ENCODE measurements around the gene BUD13. TPM values are rescaled to one million over a fixed set of nuclear protein-coding genes. Genes with fewer than 3 reads are reported as not detected.

BUD13 gene
- total RNA-seq, 1 experiment from 2014 or later, result 22.9 TPM

GRCh38 chr11:116731821-116732220, 41.0 kb downstream of the BUD13 start:
- Histone ChIP-seq H3K36me3 (ENCODE audit: control insufficient read depth in 1 of 2, insufficient read depth in 2 of 2, low read length in 2 of 2) (no peaks in the 10 kb centered on the region), H3K4me1 (ENCODE audit: control insufficient read depth in 1 of 2, insufficient read depth in 2 of 2, low read length in 2 of 2) (peaks cover 0 to 4% of the 10 kb centered on the region in 2 experiments; a peak in 1 of 4 replicates), H3K4me3 (replicated peaks in 1 of 2; ENCODE audit: low read depth in 1 of 2, low read length in 2 of 2) (no peak overlapping the region), H2AFZ (ENCODE audit: low read depth, low read length, poor library complexity, severe bottlenecking) (no peak overlapping the region), H3K9me3 (ENCODE audit: control insufficient read depth in 1 of 2, insufficient read depth in 1 of 2, low read depth in 1 of 2, low read length in 2 of 2) (no peaks in the 10 kb centered on the region), H3K9me2 (ENCODE audit: insufficient read depth) (no peaks in the 10 kb centered on the region), H4K20me1 (ENCODE audit: insufficient read depth) (no peaks in the 10 kb centered on the region), H3K27me3 (ENCODE audit: insufficient read depth, low read length) (no peaks in the 10 kb centered on the region), H3K9ac (ENCODE audit: low read length) (no peak overlapping the region), H3K4me2 (ENCODE audit: low read length) (no peak overlapping the region), H3K79me2 (ENCODE audit: insufficient read depth, low read length) (no peaks in the 10 kb centered on the region), H3K27ac (ENCODE audit: low read depth, low read length) (no peak overlapping the region)
- TF ChIP-seq EGR1 (IDR thresholded peaks at IDR 0.05; ENCODE audit: low read depth) (no peak), EZH2phosphoT487 (IDR thresholded peaks at IDR 0.05; ENCODE audit: borderline replicate concordance) (no peak), CBX3 (IDR thresholded peaks at IDR 0.05; ENCODE audit: low read depth) (no peak), ZFX (IDR thresholded peaks at IDR 0.05) (no peak), CTCF (IDR thresholded peaks at IDR 0.05 in 2 of 3, conservative IDR thresholded peaks at IDR 0.05 in 1 of 3; ENCODE audit: borderline replicate concordance in 1 of 3, insufficient read depth in 1 of 3, low read depth in 2 of 3, low read length in 2 of 3) (no peak), SIN3A (IDR thresholded peaks at IDR 0.05; ENCODE audit: low read depth) (no peak), POLR2A (IDR thresholded peaks at IDR 0.05; ENCODE audit: borderline replicate concordance, extremely low read depth, insufficient read depth, insufficient read length) (no peak), ZNF274 (IDR thresholded peaks at IDR 0.05; ENCODE audit: low read depth, low read length) (no peak), ATF3 (IDR thresholded peaks at IDR 0.05) (no peak), RAD21 (IDR thresholded peaks at IDR 0.05; ENCODE audit: low read depth) (no peak), REST (IDR thresholded peaks at IDR 0.05; ENCODE audit: low read depth) (no peak), TCF7L2 (IDR thresholded peaks at IDR 0.05; ENCODE audit: borderline replicate concordance, extremely low read depth, insufficient read depth, insufficient read length) (no peak), FOSL1 (IDR thresholded peaks at IDR 0.05; ENCODE audit: low read depth) (no peak), POLR2AphosphoS5 (IDR thresholded peaks at IDR 0.05; ENCODE audit: low read depth, low read length) (no peak), EZH2 (IDR thresholded peaks at IDR 0.05) (no peak), ELF1 (IDR thresholded peaks at IDR 0.05; ENCODE audit: borderline replicate concordance, low read depth) (no peak), SRF (IDR thresholded peaks at IDR 0.05; ENCODE audit: low read depth) (no peak)
- TF ChIP-seq, protein P1, sequence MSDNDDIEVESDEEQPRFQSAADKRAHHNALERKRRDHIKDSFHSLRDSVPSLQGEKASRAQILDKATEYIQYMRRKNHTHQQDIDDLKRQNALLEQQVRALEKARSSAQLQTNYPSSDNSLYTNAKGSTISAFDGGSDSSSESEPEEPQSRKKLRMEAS (IDR thresholded peaks at IDR 0.05), result no peak
- CTCF ChIA-PET, result interaction anchor here (1.0 to 2.2 kb wide), 5 partner anchors 11 to 495 kb away, joined by 3 to 13 read pairs (median 8); no protein-coding TSS in a partner anchor
- DNase-seq (ENCODE audit: low read depth, low spot score) (no peak), ATAC-seq (no peak)
- intact Hi-C loops (cut with micrococcal nuclease), result loop anchor here (1.0 kb wide), 2 partner anchors 374 to 494 kb away; no protein-coding TSS in a partner anchor
- RAD21 ChIA-PET (ENCODE audit: low non-redundant PET in 1 of 2, low total read pairs in 2 of 2, uncharacterized antibody in 2 of 2, unreplicated experiment in 2 of 2), result no interaction called here
- POLR2A ChIA-PET, result no interaction called here
- no TSS peak for BruUV-seq (replicated peaks)

All from HCT116 (cell line).